A549 treated with DMSO at 1 μM for 4 hours (cell line): ENCODE results near the gene INIP. TPM values are rescaled to one million over a fixed set of nuclear protein-coding genes. Genes with fewer than 3 reads are reported as not detected.

Experiments
- total RNA-seq: library from RNA; stranded (reverse); fragments of 200-300 nt; extraction: Qiagen RNA extraction; gene quantifications from 5 replicates; pipeline ENCODE4 v1.2.3, GENCODE V29; 2022; ENCODE audit warnings: low read depth

INIP gene, protein sequence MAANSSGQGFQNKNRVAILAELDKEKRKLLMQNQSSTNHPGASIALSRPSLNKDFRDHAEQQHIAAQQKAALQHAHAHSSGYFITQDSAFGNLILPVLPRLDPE
- total RNA-seq: 16.3 to 19.9 TPM (median 18.3 TPM) in 5 replicates

DNA sequence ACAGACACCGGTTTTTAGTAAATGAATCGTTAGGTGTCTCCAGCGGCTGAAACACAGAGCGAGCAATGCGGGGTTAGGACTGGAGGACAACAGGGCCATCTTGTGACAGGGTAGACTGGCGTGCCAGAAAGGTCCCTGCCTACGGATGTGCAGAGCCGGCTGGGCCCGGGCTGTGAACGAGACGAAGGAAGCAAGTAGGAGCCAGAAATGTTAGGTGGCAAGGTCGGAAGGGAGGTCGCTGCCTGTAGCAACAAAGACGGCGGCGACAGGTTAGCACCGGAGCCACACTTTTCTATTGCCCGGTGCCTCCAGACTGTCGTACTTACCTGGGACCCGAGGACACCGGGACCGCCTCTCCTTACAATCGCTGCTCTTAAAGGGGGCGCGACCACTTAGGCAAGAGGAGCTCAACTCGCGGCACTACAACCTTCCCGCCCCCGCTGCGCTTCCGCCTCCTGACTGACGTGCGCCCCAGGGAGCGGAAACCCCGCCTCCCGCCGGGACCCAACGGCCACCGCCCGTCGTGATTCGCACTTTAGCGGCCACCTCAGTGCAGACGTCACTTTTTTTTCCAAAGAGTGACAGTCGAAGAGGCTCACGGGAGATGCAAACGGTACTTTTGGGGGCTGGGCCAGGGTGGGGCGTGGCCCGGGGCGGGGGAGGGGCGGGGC, at the start of gene INIP:
Gene INIP (minus strand): TSS at position 457 of the 671 bp plus-strand sequence. CDS start 1,632 bp downstream, outside the sequence.

GRCh38 chr9:112750016-112750763, 32.3 kb upstream of the INIP start, which contains the start of gene SNX30:
SNX30 (plus strand) TSS chr9:112750760; CDS start chr9:112751002, 242 bp downstream.

Other genes starting within 250 kb of the INIP start
- gene KIAA1958, start 231.3 kb downstream of the INIP start, total RNA-seq: 1.9 to 3.3 TPM (median 3.2 TPM) in 5 replicates
- 4.9 to 6.1 TPM (median 5.8 TPM) in 5 replicates for gene SNX30, start 32.6 kb upstream of the INIP start, total RNA-seq
- not detected in 5 replicates for gene SLC46A2, start 172.8 kb upstream of the INIP start, total RNA-seq